Astrocyte (in vitro differentiated cells and primary cell): ENCODE measurements around the gene AIF1.

Experiments
- CTCF ChIP-seq: IDR thresholded peaks from 2 replicates; pipeline ENCODE4 v1.5.1; 2011; ENCODE audit warnings: low read depth, mild to moderate bottlenecking, inconsistent platforms, low read length, moderate library complexity; ENCODE audit not compliant: insufficient read depth
- EZH2 ChIP-seq: IDR thresholded peaks from 2 replicates; pipeline ENCODE4 v1.6.1; 2012; ENCODE audit warnings: mild to moderate bottlenecking, low read length, inconsistent platforms; ENCODE audit not compliant: insufficient read depth

GRCh38 chr6:31580438-31580740, 34.6 kb upstream of the AIF1 start:
- TF ChIP-seq CTCF (no peak), EZH2 (no peak)
